OCI-LY7 (cell line): Measurements from ENCODE around the gene KLHL22.

Experiments used
- CTCF ChIP-seq: fragments of 200-600 bp; sonication (generic); conservative IDR thresholded peaks from 2 replicates; pipeline ENCODE4 v1.5.1; 2014; ENCODE audit warnings: mild to moderate bottlenecking, antibody characterized with exemption, low read length, moderate library complexity, mixed read lengths
- EZH2phosphoT487 ChIP-seq: fragments of 200-600 bp; sonication (generic); IDR thresholded peaks from 2 replicates; pipeline ENCODE4 v1.6.1; 2018; ENCODE audit warnings: low read depth, borderline replicate concordance, mild to moderate bottlenecking, mixed run types, antibody characterized with exemption, low read length, moderate library complexity, mixed read lengths

- TF ChIP-seq CTCF (no peak), EZH2phosphoT487 (no peak)
Measured at GRCh38 chr22:20448630-20449029, 47.0 kb downstream of the KLHL22 start.
